Stomach (tissue), 9 donors: ENCODE data around the gene NPHP1. TPM values are rescaled to one million over a fixed set of nuclear protein-coding genes. Genes with fewer than 3 reads are reported as not detected.

Experiments
- DNase-seq, 2 donors: peaks; one replicate each; pipeline versions ENCODE4 v3.0.0 to v3.0.0-alpha.2; 2013 to 2019
- H3K27ac ChIP-seq, 5 donors: fragments of 200-600 bp in 4 of 5; sonication (generic) in 4 of 5; one replicate each; pipeline ENCODE4 v1.5.1; 2013 to 2019; ENCODE audit warnings: mild to moderate bottlenecking in 1 of 5, moderate library complexity in 1 of 5
- H3K27me3 ChIP-seq, 3 donors: fragments of 200-600 bp; sonication (generic); one replicate each; pipeline ENCODE4 v1.5.1; 2017 to 2019; ENCODE audit warnings: mixed run types in 1 of 3
- H3K36me3 ChIP-seq, 4 donors: fragments of 200-600 bp; sonication (generic); 1 replicate in 3 of 4; 2 replicates in 1 of 4; pipeline ENCODE4 v1.5.1; 2016 to 2019
- H3K4me1 ChIP-seq, 4 donors: fragments of 200-600 bp; sonication (generic); one replicate each; pipeline ENCODE4 v1.5.1; 2016 to 2019
- H3K4me3 ChIP-seq, 4 donors: fragments of 200-600 bp; sonication (generic) in 3 of 4; one replicate each; pipeline ENCODE4 v1.5.1; 2016 to 2019; ENCODE audit warnings: mild to moderate bottlenecking in 1 of 4
- H3K9me3 ChIP-seq, 4 donors: fragments of 200-600 bp; sonication (generic); one replicate each; pipeline ENCODE4 v1.5.1; 2016 to 2019
- EP300 ChIP-seq: sonication (generic); formaldehyde crosslinking; IDR thresholded peaks from one replicate; pipeline ENCODE4 v1.6.1; 2017; ENCODE audit warnings: antibody characterized with exemption
- POLR2A ChIP-seq, 4 donors: fragments of 450-650 bp; IDR thresholded peaks; one replicate each; pipeline ENCODE4 v1.6.1; 2016; ENCODE audit warnings: antibody characterized with exemption in 4 of 4, control low read depth in 2 of 4, mild to moderate bottlenecking in 1 of 4, moderate library complexity in 1 of 4
- POLR2AphosphoS5 ChIP-seq, 3 donors: sonication (generic); formaldehyde crosslinking; IDR thresholded peaks; one replicate each; pipeline ENCODE4 v1.6.1; 2016; ENCODE audit warnings: antibody characterized with exemption in 3 of 3
- WGBS, 5 donors: extraction: QIAGEN DNeasy Blood & Tissue Kit in 3 of 5; methylation state at CpG; one replicate each; pipeline versions ENCODE4 v1.1.5 to v1.1.7; 2013 to 2018; 5-methylcytosine and 5-hydroxymethylcytosine counted together
- intact Hi-C: fragments of 100-400 bp; cut with DNase I; formaldehyde crosslinking; loops from one replicate; pipeline ENCODE4 v1.15.1; 2023; ENCODE audit warnings: low total_unique reads
- polyA plus RNA-seq, 3 donors: library from polyadenylated mRNA; stranded (reverse); fragments of 200-250 nt; gene quantifications; one replicate each; pipeline ENCODE4 v1.2.3, GENCODE V29; 2013
- total RNA-seq, 5 donors: library from RNA; depleted of rRNA; stranded (reverse); fragments of >200 nt; gene quantifications; one replicate each; pipeline versions ENCODE4 v1.1.0 to v1.2.3, GENCODE V29; 2014 to 2016
- TF ChIP-seq, protein P1 (sequence below), 7 experiments: fragments of 450-650 bp in 4 of 7; fragments of 200-600 bp in 3 of 7; sonication (generic) in 3 of 7; IDR thresholded peaks; one replicate each; pipeline ENCODE4 v1.5.1; 2016 to 2019; ENCODE audit warnings: antibody characterized with exemption in 7 of 7, control low read depth in 2 of 7, mild to moderate bottlenecking in 1 of 7
- donor health status: healthy with polysubstance abuse.
- donor health status: Bipolar disorder and iron deficiency.
- donor health status: healthy.

NPHP1 gene
- total and polyA plus RNA-seq, 8 donors: 0.58 to 5.5 (median 3.9) TPM; not detected in 1

DNA sequence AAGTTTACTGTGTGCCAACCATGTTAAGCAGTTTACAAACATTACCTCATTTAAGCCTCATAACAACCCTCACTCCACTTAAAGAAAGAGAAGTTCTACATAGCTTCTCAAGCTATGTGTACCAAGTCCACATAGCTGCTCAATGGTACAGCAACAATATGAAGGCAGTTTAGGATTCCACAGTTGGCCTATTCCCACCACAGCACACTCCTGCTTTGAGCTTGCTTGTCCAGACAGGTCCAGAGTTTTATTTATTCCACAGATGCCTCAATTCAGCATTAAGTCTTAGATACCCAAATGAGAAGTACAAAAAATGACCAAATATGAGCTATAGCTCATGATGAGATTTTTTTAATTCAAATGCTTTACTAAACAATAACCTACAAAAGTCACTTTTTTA, 24.8 kb downstream of the NPHP1 start:
- no peak for DNase-seq
- Histone ChIP-seq H3K4me3 (no peak overlapping the region), H3K27me3 (no peaks in the 10 kb centered on the region), H3K4me1 (no peaks in the 10 kb centered on the region), H3K36me3 (peaks cover 0 to 36% (median 2%) of the 10 kb centered on the region in 4 donors), H3K27ac (no peak overlapping the region), H3K9me3 (peaks cover 5 to 24% (median 19%) of the 10 kb centered on the region in 4 donors)
- intact Hi-C loops: no loop called here
- no peak for TF ChIP-seq EP300
- TF ChIP-seq, protein P1, sequence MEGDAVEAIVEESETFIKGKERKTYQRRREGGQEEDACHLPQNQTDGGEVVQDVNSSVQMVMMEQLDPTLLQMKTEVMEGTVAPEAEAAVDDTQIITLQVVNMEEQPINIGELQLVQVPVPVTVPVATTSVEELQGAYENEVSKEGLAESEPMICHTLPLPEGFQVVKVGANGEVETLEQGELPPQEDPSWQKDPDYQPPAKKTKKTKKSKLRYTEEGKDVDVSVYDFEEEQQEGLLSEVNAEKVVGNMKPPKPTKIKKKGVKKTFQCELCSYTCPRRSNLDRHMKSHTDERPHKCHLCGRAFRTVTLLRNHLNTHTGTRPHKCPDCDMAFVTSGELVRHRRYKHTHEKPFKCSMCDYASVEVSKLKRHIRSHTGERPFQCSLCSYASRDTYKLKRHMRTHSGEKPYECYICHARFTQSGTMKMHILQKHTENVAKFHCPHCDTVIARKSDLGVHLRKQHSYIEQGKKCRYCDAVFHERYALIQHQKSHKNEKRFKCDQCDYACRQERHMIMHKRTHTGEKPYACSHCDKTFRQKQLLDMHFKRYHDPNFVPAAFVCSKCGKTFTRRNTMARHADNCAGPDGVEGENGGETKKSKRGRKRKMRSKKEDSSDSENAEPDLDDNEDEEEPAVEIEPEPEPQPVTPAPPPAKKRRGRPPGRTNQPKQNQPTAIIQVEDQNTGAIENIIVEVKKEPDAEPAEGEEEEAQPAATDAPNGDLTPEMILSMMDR (IDR thresholded peaks at IDR 0.05): no peak
- TF ChIP-seq POLR2A (IDR thresholded peaks at IDR 0.05): no peak
- no peak for TF ChIP-seq POLR2AphosphoS5 (IDR thresholded peaks at IDR 0.05)

DNA sequence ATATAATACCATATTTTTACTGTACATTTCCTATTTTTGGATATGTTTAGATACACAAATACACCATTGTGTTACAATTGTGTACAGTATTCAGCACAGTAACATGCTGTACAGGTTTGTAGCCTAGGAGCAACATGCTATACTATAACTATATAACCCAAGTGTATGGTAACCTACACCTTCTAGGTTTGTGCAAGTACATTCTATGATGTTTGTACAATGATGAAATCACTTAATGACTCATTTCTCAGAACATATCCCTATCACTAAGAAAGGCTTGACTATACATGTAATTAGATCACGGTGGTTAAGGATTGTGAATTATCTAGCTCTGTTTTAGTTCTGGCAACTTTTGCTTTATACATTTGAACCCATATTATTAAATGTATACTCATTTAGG, 31.3 kb downstream of the NPHP1 start:
- 27 to 52% (median 43%) methylated on average over 1 of the region's 1 CpG for WGBS, 5 donors
- H3K36me3 ChIP-seq: peaks cover 0 to 9% (median 2%) of the 10 kb centered on the region in 4 donors
- peak in 1 of 2 donors; percentile 28 for DNase-seq
- no peak overlapping the region for H3K27ac ChIP-seq
- no peaks in the 10 kb centered on the region for H3K27me3 ChIP-seq
- H3K4me3 ChIP-seq: no peak overlapping the region
- no peak for TF ChIP-seq POLR2AphosphoS5 (IDR thresholded peaks at IDR 0.05)
- TF ChIP-seq POLR2A (IDR thresholded peaks at IDR 0.05): no peak
- TF ChIP-seq, protein P1 (IDR thresholded peaks at IDR 0.05): no peak
- TF ChIP-seq EP300: no peak
- no peaks in the 10 kb centered on the region for H3K9me3 ChIP-seq
- intact Hi-C loops: no loop called here
- no peaks in the 10 kb centered on the region for H3K4me1 ChIP-seq

DNA sequence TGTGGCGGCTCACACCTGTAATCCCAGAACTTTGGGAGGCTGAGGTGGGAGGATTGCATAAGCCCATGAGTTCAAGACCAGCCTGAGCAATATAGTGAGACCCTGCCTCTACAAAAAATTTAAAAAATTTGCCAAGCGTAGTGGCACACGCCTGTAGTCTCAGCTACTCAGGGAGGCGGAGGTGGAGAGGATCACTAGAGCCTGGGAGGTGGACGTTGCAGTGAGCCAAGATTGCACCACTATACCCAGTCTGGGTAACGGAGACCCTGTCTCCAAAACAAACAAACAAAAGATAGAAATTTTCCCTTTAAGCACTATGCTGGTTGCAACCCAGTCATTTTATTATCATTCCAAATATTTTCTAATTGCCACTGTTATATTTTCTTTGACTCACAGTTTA, 32.3 kb downstream of the NPHP1 start:
- H3K4me1 ChIP-seq: no peaks in the 10 kb centered on the region
- H3K36me3 ChIP-seq: peaks cover 0 to 8% (median 0%) of the 10 kb centered on the region in 4 donors
- WGBS, 5 donors: 89 to 93% (median 92%) methylated on average over 6 of the region's 6 CpGs
- no peak overlapping the region for H3K4me3 ChIP-seq
- TF ChIP-seq EP300: no peak
- TF ChIP-seq, protein P1 (IDR thresholded peaks at IDR 0.05): no peak
- TF ChIP-seq POLR2A (IDR thresholded peaks at IDR 0.05): no peak
- no peak for TF ChIP-seq POLR2AphosphoS5 (IDR thresholded peaks at IDR 0.05)
- no peaks in the 10 kb centered on the region for H3K27me3 ChIP-seq
- no peak for DNase-seq
- H3K27ac ChIP-seq: no peak overlapping the region
- no peaks in the 10 kb centered on the region for H3K9me3 ChIP-seq
- intact Hi-C loops: no loop called here

DNA sequence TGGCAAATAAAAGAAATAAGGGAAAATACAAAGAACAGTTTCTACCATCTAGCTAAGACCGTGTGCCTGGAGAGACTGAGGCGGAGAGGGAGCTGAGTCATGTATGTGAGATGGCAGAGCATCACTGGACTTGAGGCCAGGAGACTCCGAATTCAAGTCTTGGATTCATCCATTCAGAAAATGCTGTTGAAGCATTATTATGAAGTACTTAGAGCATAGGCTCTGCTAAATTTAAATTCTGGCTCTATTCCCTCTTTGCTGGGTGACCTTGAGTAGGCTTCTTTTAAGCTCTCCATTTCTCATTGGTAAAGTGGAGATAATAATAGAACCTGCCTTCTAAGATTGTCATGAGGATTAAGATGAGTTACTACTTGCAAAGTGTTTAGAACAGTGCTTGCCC, 34.7 kb downstream of the NPHP1 start:
- Histone ChIP-seq H3K9me3 (no peaks in the 10 kb centered on the region), H3K36me3 (peaks cover 0 to 5% (median 0%) of the 10 kb centered on the region in 4 donors), H3K27ac (no peak overlapping the region), H3K27me3 (no peaks in the 10 kb centered on the region), H3K4me1 (no peaks in the 10 kb centered on the region), H3K4me3 (no peak overlapping the region)
- no peak for DNase-seq
- WGBS, 5 donors: 89 to 97% (median 92%) methylated on average over 3 of the region's 3 CpGs
- TF ChIP-seq POLR2A (IDR thresholded peaks at IDR 0.05) (no peak), POLR2AphosphoS5 (IDR thresholded peaks at IDR 0.05) (no peak), EP300 (no peak)
- TF ChIP-seq, protein P1 (IDR thresholded peaks at IDR 0.05): no peak
- intact Hi-C loops: no loop called here
